ENCODE results near the gene IMPA2. TPM values are rescaled to one million over a fixed set of nuclear protein-coding genes. Genes with fewer than 3 reads are reported as not detected.

IMPA2 gene
- total RNA-seq, 2 donors from 2014 or later: 269 to 446 TPM

DNA sequence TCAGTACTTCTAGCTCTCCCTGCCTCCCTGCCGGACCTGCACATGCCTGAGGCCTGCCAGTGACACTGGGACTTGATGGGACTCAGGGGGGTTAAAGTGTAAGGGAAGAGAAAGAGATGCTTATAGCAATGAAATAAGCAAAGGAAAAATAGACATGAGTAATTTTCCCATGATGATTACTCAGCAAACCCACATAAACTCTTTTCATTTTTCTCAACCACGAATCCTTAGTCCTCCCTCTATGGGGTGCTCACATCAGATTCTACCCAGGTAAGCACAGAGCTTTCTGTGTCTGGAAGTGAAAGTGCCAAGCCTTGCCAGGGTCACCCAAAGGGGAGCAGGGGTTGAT, 67.5 kb downstream of the IMPA2 start:
- H3K9me3 ChIP-seq: no peaks in the 10 kb centered on the region
- no peaks in the 10 kb centered on the region for H3K36me3 ChIP-seq (replicated peaks in 1 of 2; ENCODE audit: insufficient read depth in 1 of 2, low read depth in 2 of 2)
- ATAC-seq: no peak
- H3K4me1 ChIP-seq: peaks cover 6% of the 10 kb centered on the region
- no peak for DNase-seq
- WGBS, 2 donors: 75% methylated on average over 2 of the region's 2 CpGs
- TF ChIP-seq, protein P1, sequence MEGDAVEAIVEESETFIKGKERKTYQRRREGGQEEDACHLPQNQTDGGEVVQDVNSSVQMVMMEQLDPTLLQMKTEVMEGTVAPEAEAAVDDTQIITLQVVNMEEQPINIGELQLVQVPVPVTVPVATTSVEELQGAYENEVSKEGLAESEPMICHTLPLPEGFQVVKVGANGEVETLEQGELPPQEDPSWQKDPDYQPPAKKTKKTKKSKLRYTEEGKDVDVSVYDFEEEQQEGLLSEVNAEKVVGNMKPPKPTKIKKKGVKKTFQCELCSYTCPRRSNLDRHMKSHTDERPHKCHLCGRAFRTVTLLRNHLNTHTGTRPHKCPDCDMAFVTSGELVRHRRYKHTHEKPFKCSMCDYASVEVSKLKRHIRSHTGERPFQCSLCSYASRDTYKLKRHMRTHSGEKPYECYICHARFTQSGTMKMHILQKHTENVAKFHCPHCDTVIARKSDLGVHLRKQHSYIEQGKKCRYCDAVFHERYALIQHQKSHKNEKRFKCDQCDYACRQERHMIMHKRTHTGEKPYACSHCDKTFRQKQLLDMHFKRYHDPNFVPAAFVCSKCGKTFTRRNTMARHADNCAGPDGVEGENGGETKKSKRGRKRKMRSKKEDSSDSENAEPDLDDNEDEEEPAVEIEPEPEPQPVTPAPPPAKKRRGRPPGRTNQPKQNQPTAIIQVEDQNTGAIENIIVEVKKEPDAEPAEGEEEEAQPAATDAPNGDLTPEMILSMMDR (IDR thresholded peaks at IDR 0.05): no peak
- TF ChIP-seq POLR2A (IDR thresholded peaks at IDR 0.05): no peak
- H3K27me3 ChIP-seq: no peaks in the 10 kb centered on the region
- no peak overlapping the region for H3K27ac ChIP-seq
- no peak overlapping the region for H3K4me3 ChIP-seq
- intact Hi-C loops (cut with DNase I): loop anchor here (10.0 kb wide), 2 partner anchors 114 to 314 kb away; no protein-coding TSS in a partner anchor

DNA sequence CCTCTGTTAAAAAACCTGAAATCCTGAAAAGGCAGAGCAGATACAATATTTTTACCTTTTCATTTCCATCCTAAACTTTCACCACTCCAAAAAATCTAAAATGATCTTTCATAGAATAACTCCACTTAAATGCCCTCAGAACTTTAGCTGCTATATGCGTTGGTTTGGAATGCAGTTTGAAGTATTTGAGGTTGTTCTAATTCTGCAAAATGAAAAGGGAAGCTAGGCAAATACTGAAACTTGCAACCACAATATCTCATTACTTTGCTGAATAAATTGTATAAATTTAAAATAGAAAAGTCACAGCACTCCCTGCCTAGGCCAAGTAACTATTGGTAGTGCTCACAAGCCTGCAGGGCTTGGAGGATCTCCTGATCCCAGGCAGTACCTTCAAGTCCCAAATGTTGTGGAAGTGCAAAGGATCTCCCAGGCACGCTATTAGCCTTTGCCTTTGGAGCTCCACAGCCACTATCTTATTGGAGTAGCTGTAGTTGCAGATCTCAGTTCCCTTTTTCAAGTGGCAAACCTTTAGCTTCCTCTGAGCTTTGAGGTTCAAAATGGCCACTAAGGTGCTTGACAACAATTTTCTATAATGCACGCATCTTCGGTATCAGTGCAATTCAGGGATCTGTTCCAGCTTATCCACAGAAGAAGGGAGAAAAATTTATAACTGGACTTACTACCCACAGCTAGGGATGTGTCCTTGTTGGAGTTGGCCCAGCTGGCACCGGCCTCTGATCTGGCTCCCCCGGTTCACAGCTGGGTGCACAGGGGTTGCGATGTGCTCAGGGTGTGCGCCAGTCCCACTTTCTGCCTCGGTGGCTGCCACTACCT, 68.9 kb downstream of the IMPA2 start:
- Histone ChIP-seq H3K9me3 (no peaks in the 10 kb centered on the region), H3K27me3 (no peaks in the 10 kb centered on the region), H3K4me1 (peaks cover 6% of the 10 kb centered on the region), H3K36me3 (replicated peaks in 1 of 2; ENCODE audit: insufficient read depth in 1 of 2, low read depth in 2 of 2) (no peaks in the 10 kb centered on the region), H3K27ac (no peak overlapping the region), H3K4me3 (no peak overlapping the region)
- whole genome bisulfite sequencing, 2 donors: 55 to 70% methylated on average over 9 of the region's 9 CpGs
- no peak for DNase-seq
- ATAC-seq: no peak
- TF ChIP-seq, protein P1 (IDR thresholded peaks at IDR 0.05): no peak
- no peak for TF ChIP-seq POLR2A (IDR thresholded peaks at IDR 0.05)
- intact Hi-C loops (cut with DNase I): loop anchor here (10.0 kb wide), 2 partner anchors 115 to 315 kb away; no protein-coding TSS in a partner anchor

DNA sequence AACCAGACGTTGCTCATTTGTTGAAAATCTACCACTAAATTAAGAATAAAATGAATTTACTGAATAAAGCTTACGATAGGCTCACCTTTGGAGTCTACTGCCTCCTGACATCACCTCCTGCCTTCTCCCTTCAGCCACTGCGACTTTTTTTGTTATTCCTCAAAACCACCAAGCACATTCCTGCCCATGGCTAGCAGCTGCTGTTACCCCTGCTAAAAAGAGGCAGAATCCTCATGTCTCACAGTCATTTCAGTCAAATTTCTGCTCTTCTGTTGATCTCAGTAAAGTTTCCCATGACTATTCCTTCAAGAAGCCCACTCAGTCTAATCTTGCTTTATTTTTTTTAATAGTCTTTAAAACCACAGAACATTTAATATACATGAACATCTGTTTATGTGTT, 71.6 kb downstream of the IMPA2 start:
- intact Hi-C loops (cut with DNase I): no loop called here
- TF ChIP-seq POLR2A (IDR thresholded peaks at IDR 0.05): no peak
- TF ChIP-seq, protein P1 (IDR thresholded peaks at IDR 0.05): no peak
- Histone ChIP-seq H3K4me1 (no peaks in the 10 kb centered on the region), H3K9me3 (no peaks in the 10 kb centered on the region), H3K4me3 (no peak overlapping the region), H3K36me3 (replicated peaks in 1 of 2; ENCODE audit: insufficient read depth in 1 of 2, low read depth in 2 of 2) (no peaks in the 10 kb centered on the region), H3K27ac (no peak overlapping the region), H3K27me3 (no peaks in the 10 kb centered on the region)
- 85 to 96% methylated on average over 3 of the region's 3 CpGs for WGBS, 2 donors
- ATAC-seq: no peak
- no peak for DNase-seq

DNA sequence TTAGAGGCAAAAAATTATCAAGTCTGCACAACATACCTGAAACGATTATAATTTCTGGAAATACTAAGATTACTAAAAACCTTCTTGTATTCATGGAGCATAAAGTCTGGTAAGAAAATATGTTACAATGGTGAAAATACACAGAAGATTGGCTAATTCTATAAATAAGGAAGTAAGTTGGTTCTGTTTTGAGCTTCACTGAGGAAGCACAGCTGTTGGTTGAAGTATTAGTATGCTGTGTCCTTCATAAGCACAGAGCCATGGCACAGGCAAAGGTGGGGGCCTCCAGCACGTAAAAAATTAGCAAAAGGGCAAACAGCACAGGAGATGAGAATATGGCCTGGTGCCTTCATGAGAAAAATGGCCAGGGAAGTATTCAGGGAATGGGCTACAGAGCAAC, 72.0 kb downstream of the IMPA2 start:
- Histone ChIP-seq H3K36me3 (replicated peaks in 1 of 2; ENCODE audit: insufficient read depth in 1 of 2, low read depth in 2 of 2) (no peaks in the 10 kb centered on the region), H3K4me3 (no peak overlapping the region), H3K27me3 (no peaks in the 10 kb centered on the region), H3K4me1 (no peaks in the 10 kb centered on the region), H3K9me3 (no peaks in the 10 kb centered on the region), H3K27ac (no peak overlapping the region)
- no peak for ATAC-seq
- TF ChIP-seq, protein P1 (IDR thresholded peaks at IDR 0.05): no peak
- no peak for TF ChIP-seq POLR2A (IDR thresholded peaks at IDR 0.05)
- 46 to 47% methylated on average over 2 of the region's 2 CpGs for WGBS, 2 donors
- intact Hi-C loops (cut with DNase I): no loop called here
- DNase-seq: no peak

Measured in body of pancreas (tissue), 4 donors.